Left renal cortex interstitium (tissue), 4 donors: ENCODE results near the gene SPANXA1. TPM values are rescaled to one million over a fixed set of nuclear protein-coding genes. Genes with fewer than 3 reads are reported as not detected.
"Not testable (repeated sequence)": the region's sequence is repeated elsewhere in the genome, so short reads cannot be mapped to it uniquely, and the experiment has no call there.

Experiments
- DNase-seq, 4 donors: peaks; one replicate each; pipeline ENCODE4 v3.0.0-alpha.2; 2013; ENCODE audit warnings: low read depth in 4 of 4, low spot score in 2 of 4, missing footprints in 1 of 4
- polyA plus RNA-seq, 4 donors: library from polyadenylated mRNA; unstranded; fragments of 120-200 nt; gene quantifications; one replicate each; pipeline ENCODE4 v1.2.1, GENCODE V29; 2013; ENCODE audit not compliant: insufficient read length in 4 of 4

SPANXA1 gene
- polyA plus RNA-seq = not detected

- not testable (repeated sequence) for DNase-seq
Measured at GRCh38 chrX:141584638-141585037, at the start of gene SPANXA1. Gene SPANXA1 (minus strand): TSS chrX:141584738. CDS start chrX:141584678, 60 bp downstream.

- DNase-seq = no peak
Measured at GRCh38 chrX:141632124-141632523, 47.6 kb upstream of the SPANXA1 start.

GRCh38 chrX:141619336-141619735 is 34.8 kb upstream of the SPANXA1 start:
- DNase-seq = no peak

GRCh38 chrX:141609111-141609510 is 24.6 kb upstream of the SPANXA1 start:
- DNase-seq = peak in 2 of 4 donors; percentile 9 to 23

- DNase-seq = not testable (repeated sequence)
Measured at GRCh38 chrX:141589408-141589807, 4.9 kb upstream of the SPANXA1 start, which contains the start of gene SPANXA2. Gene SPANXA2 (plus strand): TSS chrX:141589708. CDS start chrX:141589768, 60 bp downstream.

GRCh38 chrX:141542551-141542950 is 42.0 kb downstream of the SPANXA1 start:
- not testable (repeated sequence) for DNase-seq

Other genes with a start within 250 kb of the SPANXA1 start
- not detected for gene SPANXA2, start 5.0 kb upstream of the SPANXA1 start, polyA plus RNA-seq
- not detected for gene SPANXD, start 114.0 kb upstream of the SPANXA1 start, polyA plus RNA-seq